NCI-H2081 (cell line): ENCODE results near the gene SNRNP25.
A peak's percentile ranks its signal among the peaks of the same experiment; 100 is the strongest.

Experiments
- DNase-seq, 2 experiments: peaks; one replicate each; lab custom pipeline; 2025; lab: John Stamatoyannopoulos, UW

Gene SNRNP25

DNA sequence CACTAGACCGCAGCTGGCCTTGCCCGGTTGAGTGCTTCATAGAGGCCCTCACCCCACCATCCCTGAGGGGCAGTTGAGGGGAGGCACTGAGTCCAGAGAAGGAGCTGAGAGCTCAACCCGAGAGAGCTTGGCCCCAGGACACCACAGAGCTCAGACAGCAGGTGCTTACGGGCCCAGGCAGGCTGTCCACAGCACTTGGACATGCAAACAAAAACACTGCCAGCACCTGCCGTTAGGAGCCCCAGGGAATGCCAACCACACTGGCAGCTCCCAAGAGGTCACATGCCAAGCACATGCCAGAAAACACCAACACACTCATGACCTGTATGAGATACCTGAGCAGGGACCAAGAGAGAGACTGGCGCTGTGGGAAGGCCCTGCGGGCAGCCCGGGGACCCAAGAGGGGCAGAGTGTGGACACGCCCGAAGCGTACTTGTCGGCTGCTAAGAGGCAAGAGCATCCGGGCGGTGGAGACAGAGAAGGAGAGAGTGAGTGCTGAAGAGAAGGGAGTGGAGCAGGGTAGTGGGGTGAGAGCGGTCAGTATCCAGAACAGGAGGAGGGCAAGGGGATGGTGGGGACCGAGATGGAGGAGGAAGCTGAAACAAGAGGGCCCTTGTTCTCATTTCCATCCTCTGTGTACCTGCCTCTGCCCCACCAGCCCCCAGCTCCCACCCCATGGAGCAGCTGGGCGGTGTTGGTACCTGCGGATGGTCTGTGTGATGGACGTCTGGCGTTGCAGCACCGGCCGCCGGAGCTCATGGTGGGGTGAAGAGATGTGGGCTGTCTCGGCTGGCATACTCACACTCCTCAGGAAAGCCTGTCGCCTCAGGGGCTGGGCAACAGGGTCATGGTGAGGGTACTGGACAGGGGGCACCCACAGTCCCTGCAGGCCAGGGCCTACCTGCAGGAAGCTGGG is 10.6 kb downstream of the SNRNP25 start:
- DNase-seq, result peak in 1 of 2 experiments; percentile 9

DNA sequence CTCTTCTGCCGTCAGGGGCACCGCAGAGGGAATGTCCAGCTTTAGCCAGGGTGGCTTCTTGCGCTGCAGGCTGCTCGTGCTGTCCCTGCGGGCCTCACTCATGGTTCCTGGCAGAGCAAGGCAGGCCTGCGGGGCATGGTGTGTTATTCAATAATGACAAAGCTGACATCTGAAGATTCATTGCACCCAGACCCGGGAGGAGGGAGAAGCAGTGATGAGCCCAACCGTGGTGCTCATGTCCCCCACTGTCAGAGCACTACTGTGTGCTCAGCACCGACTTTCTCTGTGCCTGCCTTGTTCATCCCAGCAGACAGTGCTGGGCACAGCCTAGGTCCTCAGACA is 11.3 kb downstream of the SNRNP25 start:
- DNase-seq, result no peak

DNA sequence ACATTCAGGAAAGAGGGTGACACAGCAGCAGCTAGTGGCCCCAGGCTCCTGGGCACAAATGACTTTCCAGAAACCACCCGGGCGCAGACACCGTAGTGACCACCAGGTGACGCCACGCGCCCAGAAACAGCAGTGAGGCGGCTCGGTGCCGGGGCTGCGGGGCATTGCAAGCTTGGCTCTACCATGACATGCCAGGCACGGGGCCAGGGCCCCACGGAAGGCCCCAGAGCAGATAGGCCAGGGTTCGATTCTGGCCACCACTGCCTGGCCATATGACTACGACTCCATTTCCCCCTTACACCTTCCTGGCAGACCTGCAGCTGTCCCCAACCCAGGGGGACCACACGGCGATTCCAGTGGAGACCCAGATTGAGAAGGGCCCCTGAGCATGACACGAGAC is 12.1 kb downstream of the SNRNP25 start:
- DNase-seq, result peak; percentile 77

DNA sequence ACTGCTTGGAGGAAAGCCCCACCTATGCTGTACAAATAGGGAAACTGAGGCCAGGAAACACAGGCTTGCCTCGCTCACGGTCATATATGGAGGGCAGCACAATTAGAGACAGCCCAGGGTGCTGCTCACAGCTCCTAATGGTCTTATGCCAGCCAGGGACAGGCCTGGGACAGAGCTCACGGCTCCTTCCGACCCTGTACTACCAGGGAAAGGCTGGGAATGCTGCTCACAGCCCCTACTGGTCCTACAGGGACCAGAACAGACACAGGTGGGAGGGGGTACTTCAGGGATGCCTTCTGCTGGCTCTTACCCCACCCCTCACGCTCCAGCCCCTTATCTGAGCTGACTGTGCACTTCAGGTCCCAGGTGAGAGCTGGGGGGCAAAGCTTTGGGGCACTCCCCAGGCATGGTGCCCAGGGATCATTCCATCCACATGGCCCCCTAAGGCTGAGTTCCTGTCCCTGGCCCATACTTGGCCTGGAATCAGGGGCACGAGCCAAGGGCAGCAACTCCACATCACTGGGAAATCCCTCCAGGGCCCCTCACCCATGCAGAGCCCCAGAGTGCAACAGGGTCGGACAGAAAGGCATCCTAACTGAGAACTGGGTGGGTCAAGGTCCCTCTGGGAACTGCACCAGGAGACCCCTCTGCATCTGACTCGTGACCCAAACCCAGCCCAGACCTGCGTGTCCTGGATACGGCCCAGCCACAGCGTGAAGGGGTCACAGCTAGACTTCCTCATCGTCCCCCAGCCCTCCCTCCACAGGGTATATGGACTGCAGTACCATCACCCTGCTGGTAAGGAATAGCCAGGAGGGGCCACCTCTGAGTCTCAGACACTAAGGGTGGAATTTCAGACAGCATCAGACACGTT is 12.9 kb downstream of the SNRNP25 start:
- DNase-seq, result no peak

DNA sequence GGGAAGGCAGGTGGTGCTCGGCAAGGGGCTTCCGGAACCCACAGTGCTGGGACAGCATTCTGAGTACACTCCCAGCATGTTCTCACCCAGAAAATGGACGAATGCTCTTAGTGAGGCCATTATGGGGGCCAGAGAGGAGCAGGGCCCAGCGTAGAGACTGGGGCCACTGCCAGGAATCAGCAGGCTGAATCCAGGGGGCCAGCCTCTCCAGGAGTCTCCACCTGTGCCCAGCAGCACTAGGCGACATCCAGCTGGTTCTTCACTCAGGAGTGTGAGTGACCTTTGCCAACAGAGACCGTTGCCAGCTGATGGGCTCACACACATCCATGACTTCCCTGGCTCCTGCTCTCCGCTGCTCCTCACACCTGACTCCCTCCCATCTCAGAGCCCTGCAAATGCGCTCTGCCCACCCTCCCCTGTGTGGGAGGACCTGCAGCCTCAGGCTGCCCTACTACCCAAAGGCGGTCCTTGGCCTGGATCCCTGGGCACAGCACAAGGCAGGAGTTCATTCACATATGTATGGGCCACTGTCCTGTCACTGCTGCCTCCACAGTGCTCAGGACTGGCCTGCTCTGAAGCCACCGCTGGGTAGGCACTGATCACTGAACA is 13.7 kb downstream of the SNRNP25 start:
- DNase-seq, result peak; percentile 77 to 93

DNA sequence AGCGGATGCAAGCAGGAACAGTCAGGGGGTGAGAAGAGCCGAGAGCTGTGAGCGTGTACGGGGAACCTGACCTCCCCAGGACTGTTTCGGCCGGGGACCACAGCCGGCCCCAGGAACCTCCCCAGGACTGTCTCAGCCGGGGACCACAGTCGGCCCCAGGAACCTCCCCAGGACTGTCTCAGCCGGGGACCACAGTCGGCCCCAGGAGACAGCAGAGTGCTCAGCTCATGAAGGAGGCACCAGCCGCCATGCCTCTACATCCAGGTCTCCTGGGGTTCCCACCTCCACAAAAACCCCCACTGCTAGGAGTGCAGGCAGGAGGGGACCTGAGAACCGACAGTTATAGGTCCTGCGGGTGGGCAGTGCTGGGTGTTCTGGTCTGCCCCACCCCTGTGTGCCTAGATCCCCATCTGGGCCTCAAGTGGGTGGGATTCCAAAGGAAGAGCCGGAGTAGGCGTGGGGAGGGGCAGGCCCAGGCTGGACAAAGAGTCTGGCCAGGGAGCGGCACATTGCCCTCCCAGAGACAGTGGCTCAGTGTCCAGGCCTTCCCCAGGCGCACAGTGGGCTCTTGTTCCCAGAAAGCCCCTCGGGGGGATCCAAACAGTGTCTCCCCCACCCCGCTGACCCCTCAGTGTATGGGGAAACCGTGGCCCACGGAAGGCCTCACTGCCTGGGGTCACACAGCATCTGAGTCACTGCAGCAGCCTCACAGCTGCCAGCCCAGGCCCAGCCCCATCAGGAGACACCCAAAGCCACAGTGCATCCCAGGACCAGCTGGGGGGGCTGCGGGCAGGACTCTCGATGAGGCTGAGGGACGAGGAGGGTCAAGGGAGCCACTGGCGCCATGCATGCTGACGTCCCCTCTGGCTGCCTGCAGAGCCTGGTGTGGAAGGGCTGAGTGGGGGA is 14.5 kb downstream of the SNRNP25 start:
- no peak for DNase-seq

DNA sequence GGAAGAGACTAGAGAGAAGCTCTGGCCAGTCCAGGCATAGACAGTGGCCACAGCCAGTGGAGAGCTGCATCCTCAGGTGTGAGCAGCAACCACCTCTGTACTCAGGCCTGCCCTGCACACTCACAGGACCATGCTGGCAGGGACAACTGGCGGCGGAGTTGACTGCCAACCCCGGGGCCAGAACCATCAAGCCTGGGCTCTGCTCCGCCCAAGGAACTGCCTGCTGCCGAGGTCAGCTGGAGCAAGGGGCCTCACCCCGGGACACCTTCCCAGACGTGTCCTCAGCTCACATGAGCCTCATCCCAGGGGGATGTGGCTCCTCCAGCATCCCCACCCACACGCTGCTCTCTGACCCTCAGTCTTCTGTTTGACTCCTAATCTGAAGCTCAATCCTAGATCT is 15.6 kb downstream of the SNRNP25 start:
- DNase-seq, result no peak

DNA sequence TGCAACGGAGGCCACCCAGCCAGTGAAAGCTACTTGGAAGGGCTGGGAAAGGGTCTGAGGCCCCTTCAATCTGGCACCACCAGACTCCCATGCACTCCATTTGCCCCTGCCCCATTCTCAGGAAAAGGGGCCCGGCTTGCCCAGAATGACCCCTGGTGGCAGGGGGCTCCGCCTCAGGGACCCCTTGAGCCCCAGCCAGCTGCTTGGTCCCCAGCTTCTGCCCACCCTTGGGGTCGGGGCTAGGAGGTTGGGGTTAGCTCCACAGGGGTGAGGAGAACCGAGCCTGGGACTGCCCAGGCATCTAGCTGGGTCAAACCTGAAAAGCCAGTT is 17.5 kb downstream of the SNRNP25 start:
- no peak for DNase-seq

DNA sequence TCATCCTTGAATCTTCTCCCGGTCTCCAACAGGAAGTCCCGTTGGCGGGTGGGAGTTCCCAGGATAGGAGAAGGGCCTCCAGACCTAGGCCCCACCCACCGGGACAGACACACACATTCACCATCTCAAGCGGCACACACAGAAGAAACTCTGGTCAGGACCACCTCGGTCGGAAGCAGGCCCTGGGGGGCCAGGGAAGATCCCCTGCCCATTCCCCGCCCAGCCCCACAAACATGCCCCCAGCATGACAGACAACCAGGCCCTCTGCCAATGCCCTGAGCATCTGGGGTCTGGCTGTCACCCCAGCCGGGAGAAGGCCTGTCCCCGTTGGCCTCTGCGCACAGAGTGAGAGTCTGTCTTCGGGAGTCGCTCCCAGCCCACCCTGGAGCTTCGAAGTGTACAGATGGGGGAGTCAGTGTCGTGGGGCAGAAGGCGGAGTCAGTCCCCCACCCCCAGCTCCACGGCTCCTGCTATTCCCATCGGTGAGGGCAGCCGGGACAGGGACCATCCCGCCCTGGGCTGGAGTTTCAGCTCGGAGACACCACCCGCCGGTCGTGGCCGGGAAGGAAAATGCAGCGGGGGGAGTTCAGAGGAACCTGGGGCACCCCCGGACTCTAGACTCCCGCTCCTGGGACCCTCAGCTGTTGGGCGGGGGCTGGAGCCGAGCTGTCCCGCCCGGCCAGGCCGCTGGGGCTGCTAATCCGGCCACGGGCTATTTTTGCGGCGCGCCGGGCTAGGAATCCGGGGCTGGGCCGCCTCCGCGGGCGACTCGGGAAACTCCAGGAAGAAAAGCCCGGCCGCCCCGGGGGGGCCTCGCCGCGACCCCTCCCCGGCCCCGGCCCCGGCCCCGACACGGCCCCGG is 18.1 kb downstream of the SNRNP25 start:
- DNase-seq, result no peak

DNA sequence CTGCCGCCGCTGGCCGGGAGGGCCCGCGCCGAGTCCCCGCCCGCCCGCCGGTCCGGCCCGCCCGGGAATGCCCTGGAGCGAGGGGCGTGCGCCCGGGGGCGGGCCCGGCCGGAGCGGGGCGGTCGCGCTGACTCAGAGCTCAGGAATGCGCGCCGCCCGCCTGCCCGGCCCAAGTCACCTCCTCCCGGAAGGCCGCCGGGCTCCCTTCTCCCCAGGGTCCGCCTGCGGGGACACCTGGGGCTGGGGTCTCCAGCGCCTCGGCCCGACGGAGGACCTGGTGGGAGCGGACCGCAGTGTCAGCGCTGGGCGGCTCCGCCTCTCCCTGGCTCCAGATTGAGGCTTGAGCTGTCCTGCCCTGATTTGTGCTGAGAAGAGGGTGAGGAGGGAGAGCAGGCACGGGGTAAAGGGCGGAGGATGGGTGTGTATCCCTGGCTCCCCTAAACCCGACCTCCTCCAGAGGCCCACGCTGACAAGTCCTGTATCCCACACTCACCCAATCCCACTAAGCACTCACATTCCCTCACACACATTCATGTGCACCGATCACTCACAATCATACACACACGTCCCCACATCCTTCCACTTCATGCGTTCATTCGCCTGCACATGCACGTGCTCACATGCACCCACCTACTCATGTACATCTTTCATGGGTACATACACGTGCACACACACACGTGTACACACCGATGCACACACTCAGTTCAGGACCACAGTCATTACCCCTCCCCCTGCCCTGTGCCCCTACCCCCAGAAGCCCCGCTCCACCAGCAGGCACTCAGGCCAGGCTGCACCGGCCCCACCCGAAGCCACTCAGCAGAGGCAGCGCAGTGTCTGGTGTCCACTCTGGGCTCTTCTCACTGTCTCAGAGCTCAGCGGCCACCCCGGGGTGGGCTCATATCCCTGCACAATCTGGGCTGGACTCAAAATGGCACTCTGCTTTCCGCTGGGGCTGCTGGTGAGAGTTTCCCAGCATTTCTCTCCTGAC is 19.2 kb downstream of the SNRNP25 start, which contains the start of gene RHBDF1:
TSS of gene RHBDF1 (minus strand) at position 71 of the 988 bp plus-strand sequence. CDS start 7,616 bp downstream, outside the sequence.
- DNase-seq, result no peak

DNA sequence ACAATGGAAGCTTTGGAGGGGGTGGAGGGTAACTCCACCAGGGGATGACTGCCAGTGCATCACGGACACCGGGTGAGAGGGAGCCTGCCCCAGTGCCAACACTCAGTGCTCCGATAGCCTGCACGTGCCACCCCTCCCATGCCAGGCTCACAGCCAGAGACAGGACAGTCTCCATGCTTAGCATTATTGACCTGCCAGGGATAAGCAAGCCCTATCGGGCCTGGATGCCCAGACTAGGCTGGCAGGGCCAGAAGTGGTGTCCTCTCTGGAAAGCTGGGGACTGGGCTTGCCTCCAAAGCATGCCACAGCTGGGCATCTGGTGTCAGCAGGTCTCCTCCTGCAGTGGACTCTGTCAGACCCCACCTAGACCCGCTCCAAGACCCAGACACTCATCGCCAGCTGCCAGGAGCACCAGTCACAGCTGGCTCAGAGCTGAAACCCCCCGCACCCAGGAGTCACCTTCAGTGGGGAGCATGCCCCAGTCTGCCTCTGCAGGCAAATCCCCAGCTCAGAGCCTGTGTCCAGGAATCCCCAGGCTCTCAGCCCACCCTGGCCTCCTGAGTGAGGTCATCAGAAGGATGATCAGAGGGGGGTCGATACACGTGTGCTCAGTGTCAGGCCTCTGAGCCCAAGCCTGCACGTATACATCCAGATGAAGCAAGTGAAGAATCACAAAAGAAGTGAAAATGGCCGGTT is 20.6 kb downstream of the SNRNP25 start:
- DNase-seq, result no peak

DNA sequence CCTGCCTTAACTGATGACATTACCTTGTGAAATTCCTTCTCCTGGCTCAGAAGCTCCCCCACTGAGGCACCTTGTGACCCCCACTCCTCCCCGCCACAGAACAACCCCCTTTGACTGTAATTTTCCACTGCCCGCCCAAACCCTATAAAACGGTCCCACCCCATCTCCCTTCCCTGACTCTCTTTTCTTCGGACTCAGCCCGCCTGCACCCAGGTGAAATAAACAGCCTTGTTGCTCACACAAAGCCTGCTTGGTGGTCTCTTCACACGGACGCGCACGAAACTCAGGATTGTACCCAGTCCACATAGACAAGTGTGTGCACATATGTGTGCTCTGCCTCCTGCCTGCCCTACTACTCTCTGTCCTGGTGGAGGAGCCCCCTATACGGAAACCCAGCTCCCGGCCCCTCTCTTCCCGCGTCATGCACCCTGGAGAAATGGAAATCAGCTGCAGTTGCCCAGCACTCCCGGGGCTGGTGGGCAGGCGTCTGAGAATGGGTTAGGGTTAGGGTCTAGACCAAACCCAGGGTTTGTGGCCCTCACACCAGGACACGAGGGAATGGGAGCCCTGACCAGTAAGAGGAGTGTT is 21.2 kb downstream of the SNRNP25 start:
- DNase-seq, result no peak

DNA sequence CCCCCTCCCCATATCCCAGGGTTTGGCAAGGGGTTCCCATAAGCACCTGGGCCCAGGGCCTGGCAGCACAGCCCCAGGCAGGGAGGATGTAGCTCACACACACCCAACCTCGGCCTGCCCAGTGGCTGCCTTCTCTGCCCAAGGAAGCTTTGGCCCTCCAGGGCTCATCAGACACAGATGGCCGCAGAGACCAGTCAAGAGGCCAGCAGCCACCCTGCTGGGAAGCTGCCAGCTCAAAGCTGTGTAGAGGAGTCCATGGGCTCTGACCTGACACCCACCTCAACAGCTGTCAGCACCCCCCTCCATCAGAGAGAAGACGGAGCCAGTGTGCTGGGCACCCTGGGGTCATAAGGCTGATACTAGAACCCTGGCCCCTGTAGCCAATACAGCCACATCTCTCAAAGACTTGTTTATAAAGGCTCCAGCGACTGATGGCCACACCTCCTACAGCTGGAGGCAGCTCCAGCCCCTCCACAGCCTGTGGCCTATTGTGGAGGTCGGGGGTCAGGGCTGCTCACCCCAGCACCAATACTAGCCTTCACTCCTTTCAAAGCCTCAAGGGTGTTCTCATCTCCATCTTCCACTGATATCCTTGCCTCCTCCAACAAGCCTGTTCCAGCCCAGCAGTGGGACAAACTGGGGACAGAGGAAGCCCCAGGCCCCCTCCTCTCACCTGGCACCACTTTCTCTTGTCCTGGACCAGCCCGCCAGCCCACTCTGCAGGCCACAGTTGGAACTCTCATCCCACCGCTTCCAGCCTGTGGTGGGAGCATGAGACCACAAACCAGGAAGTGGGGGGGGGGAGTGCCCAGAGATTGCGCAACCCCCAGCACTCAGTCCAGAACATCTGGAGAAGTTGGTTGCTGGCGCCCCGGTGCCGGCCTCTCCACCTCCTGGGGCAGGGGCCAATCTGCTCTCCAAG is 22.2 kb downstream of the SNRNP25 start:
- no peak for DNase-seq

DNA sequence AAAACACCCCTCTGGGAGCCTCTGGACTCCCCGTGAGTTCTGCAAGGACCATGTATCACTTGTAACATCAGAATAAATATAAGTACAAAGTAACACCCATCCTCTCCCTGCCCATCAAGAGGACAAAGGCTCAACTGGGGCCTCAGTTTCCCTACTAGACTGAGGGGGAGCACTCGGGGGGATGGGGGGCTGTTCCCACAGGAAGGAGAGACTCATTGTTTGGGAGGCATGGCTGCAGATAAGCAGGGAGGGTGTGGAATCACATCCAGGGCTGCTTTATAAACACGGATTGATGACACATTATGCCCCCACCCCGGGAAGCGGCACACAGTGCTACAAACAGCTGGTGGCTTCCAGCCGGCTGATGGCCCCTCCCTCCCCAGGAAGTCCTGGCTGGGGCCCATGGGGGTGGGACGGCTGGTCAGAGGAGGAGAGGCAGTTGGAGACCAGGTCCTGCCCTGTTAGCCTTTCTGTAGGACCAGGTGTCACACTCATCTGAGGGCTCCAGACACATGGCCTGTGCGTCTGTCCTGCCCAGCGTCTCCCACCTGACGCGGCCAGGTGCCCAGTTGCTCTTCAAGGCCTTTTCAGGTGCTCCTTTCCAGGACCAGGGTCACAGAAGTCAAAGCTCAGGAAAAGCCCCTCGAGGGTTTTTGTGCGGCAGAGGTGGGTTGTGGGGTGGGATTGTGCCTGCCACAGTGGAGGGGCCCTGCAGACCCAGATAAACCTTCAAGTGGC is 23.1 kb downstream of the SNRNP25 start:
- peak; percentile 40 to 58 for DNase-seq

DNA sequence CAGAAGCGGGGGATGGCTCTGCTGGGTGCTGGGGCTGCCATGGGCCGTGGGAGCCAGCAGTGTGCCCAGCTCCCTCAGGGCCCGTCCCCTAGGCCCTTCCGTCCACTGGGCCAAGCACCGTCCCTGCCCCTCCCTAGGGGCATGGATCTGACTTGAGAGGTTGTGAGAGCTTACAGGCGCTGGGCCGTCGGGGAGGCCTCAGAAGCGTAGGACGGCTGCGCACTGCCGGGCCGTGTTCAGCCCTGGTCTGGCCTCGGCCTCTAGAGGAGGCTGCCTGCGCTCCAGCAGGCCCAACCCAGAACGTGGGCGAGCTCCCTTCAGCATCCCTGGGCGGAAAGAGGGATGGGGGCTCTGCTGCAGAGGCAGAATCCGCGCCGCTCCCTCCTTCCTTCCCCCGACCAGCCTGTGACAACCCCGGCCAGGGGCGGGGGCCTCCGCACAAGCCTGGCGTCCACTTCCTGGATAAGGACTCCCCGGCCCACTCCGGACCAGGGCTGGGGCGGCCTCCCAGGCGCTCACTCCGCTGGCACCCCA is 23.7 kb downstream of the SNRNP25 start:
- peak; percentile 31 to 53 for DNase-seq

DNA sequence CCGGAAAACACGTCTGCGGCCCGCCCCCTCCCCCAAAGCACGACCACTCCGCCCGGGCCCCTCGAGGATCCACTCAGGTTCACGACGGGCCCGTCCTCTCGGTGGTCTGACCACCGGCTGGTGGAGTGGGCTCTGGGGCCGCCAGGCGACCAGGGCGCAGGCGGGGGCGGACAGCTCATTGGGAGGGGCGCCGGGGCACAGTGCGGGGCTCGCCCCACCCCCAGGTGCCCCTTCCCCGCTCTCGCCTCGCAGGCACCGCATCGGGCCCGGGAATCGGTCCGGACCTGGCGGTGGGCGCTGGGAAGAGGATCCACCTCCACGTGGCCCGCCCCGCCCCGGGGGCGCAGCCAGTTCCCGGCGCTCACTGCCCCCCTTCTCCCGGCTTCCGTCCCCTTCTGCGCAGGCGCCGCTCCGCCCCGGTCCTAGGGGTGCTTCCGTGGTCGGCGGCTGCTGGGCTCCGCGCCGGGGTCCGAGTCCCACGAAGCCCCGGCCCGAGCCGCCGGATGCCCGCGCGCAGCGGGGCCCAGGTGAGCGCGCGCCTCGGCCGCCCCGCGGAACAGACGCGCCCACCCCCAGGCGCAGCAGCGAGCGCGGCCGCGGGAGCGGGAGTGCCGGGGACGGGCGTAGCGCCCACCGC is 24.3 kb downstream of the SNRNP25 start, which contains the start of gene MPG:
TSS of gene MPG (plus strand) at position 419 of the 637 bp plus-strand sequence. CDS start at position 504, 85 bp downstream.
- DNase-seq, result peak; percentile 75 to 77
